GM12875 (cell line): ENCODE data around the gene ABLIM2.

ENCODE experiments used
- H3K4me3 ChIP-seq: one replicate; pipeline ENCODE4 v1.5.1; 2011; ENCODE audit warnings: low read depth, low read length, control low read depth
- CTCF ChIP-seq: IDR thresholded peaks from 2 replicates; pipeline ENCODE4 v1.5.1; 2011; ENCODE audit warnings: low read depth, mild to moderate bottlenecking, control low read depth, inconsistent platforms, low read length, moderate library complexity, borderline replicate concordance; ENCODE audit not compliant: insufficient read depth

Gene ABLIM2

GRCh38 chr4:8151165-8151650 lies 7.4 kb downstream of the ABLIM2 start:
- TF ChIP-seq CTCF, result no peak
- H3K4me3 ChIP-seq, result no peak overlapping the region

- no peak overlapping the region for H3K4me3 ChIP-seq
- no peak for TF ChIP-seq CTCF
Observed at GRCh38 chr4:8150152-8151090, 8.2 kb downstream of the ABLIM2 start.

GRCh38 chr4:8149664-8150063 lies 8.9 kb downstream of the ABLIM2 start:
- H3K4me3 ChIP-seq, result no peak overlapping the region
- no peak for TF ChIP-seq CTCF

- TF ChIP-seq CTCF, result no peak
- no peak overlapping the region for H3K4me3 ChIP-seq
Observed at GRCh38 chr4:8148785-8149435, 9.7 kb downstream of the ABLIM2 start.

- no peak overlapping the region for H3K4me3 ChIP-seq
- no peak for TF ChIP-seq CTCF
Observed at GRCh38 chr4:8148159-8148558, 10.5 kb downstream of the ABLIM2 start.

- H3K4me3 ChIP-seq, result no peak overlapping the region
- TF ChIP-seq CTCF, result no peak
Observed at GRCh38 chr4:8147231-8147970, 11.2 kb downstream of the ABLIM2 start.
